GM19025 (cell line): Measurements from ENCODE around the gene L3MBTL2.
"Not testable (repeated sequence)": the region's sequence is repeated elsewhere in the genome, so short reads cannot be mapped to it uniquely, and the experiment has no call there.

Experiments
- ATAC-seq: cut with Tn5 transposase; IDR thresholded peaks from one replicate; pipeline ENCODE4 v1.9.1; 2021; ENCODE audit warnings: mild to moderate bottlenecking, low read depth, moderate library complexity; ENCODE audit not compliant: unreplicated experiment

The L3MBTL2 gene

DNA sequence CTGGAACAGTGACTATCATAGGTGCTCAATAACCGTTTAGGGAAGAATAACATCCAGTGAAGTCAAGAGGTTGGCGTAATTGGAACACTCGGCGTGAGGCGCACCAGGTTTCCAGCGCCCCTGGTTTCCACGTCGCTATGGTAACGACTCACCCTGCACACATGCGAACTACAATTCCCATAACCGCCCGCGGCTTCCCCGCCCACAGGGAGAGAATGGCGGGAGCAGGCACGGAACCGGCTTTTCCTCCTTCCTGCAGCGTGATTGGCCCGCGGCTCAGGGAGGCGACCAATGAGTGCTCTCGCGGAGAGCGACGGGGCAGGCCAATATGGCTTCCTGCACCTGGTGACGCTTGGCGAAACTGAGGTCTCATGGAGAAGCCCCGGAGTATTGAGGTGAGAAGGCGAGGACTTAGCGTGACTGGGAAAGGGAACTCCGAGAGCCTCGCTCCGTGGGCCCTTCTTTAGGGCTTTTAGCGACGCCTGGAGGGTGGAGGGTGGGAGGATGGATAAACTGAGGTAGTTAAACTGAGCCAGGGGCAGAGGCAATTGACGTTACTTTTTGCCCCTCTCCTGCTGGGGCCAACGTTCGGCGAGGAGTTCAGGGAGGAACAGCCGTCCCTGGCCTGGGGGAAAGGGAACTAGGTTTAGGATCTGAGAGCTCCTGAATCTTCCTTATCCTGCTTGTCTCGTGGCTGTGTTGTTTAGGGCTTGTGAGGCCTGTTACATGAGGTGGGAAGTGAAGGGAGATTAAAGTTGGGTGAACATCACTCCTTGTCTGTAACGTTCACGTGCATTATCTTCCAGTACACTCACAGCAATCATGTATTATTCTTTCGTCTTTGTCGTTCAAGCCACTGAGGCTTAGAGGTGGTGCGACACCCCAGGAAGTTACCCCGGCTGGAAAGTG lies at the start of gene L3MBTL2:
L3MBTL2 (plus strand) TSS at position 321 of the 909 bp plus-strand sequence; CDS start at position 372, 51 bp downstream.
- ATAC-seq, result peak; percentile 97

DNA sequence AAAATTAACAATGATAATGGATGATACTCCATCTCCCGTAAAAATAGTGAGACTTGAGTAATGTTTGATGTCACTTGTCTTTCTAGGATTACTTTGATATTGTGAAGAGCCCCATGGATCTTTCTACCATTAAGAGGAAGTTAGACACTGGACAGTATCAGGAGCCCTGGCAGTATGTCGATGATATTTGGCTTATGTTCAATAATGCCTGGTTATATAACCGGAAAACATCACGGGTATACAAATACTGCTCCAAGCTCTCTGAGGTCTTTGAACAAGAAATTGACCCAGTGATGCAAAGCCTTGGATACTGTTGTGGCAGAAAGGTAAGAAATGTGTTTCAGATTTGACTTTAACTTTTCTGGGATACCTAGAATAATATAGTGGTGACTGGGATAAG lies 48.0 kb upstream of the L3MBTL2 start:
- no peak for ATAC-seq

DNA sequence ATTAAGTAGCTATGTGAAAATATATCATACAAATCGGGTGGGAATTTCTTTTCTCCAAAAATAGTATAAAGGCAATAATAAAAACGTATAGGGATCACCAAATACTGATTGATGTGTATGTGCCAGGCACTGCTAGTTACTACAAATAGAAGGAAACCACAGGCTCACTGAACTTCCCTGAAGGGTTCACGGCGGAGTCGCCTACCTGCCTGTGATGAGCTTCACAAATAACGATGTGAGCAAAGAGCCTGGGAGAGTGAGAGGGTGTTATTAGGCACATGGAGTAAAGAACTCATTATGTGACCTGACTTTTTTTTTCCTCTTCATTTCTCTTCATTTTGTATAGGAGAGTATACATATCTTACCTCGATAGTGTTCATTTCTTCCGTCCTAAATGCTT lies 36.0 kb upstream of the L3MBTL2 start:
- no peak for ATAC-seq

DNA sequence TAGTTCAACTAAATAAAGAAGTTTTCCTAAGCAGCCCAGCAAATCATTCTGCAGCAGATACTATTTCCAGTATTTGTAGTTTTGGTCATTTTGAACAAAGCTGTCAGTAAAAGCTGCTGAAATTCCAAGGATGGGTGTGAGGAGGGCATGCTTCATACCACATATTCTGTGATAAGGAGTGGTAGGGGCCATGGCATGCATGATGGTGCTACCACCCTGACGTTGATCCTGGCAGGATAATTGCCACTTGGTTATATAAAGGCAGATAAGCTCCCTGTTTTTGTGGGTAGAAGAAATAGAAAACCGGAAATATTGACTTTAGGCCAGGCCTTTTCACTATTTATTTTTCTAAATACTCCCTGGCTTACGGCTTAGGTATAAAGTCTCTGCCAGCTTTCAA lies 33.1 kb upstream of the L3MBTL2 start:
- ATAC-seq, result no peak

DNA sequence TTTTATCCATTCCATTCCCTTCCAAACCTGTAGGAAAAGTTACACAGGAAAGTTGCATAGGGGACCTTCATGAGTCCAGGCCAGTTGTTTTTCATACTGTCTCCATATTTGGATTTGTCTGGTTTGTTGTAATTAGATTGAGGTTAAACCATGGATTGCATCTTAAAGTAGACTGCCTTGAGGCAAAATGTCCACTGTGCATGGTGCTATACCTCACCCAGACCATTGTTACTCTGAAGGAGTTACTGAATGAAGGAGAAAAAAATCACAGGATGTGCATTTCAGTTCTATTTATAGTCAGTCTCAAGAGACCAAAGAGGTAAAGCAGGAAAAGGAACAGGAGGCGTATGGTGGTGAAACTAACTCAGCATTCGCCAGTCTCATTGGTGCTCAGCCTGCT lies 29.6 kb upstream of the L3MBTL2 start:
- ATAC-seq, result no peak

DNA sequence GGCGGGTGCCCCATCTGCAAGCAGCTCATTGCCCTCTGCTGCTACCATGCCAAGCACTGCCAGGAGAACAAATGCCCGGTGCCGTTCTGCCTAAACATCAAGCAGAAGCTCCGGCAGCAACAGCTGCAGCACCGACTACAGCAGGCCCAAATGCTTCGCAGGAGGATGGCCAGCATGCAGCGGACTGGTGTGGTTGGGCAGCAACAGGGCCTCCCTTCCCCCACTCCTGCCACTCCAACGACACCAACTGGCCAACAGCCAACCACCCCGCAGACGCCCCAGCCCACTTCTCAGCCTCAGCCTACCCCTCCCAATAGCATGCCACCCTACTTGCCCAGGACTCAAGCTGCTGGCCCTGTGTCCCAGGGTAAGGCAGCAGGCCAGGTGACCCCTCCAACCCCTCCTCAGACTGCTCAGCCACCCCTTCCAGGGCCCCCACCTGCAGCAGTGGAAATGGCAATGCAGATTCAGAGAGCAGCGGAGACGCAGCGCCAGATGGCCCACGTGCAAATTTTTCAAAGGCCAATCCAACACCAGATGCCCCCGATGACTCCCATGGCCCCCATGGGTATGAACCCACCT lies 28.0 kb upstream of the L3MBTL2 start:
- ATAC-seq, result no peak

DNA sequence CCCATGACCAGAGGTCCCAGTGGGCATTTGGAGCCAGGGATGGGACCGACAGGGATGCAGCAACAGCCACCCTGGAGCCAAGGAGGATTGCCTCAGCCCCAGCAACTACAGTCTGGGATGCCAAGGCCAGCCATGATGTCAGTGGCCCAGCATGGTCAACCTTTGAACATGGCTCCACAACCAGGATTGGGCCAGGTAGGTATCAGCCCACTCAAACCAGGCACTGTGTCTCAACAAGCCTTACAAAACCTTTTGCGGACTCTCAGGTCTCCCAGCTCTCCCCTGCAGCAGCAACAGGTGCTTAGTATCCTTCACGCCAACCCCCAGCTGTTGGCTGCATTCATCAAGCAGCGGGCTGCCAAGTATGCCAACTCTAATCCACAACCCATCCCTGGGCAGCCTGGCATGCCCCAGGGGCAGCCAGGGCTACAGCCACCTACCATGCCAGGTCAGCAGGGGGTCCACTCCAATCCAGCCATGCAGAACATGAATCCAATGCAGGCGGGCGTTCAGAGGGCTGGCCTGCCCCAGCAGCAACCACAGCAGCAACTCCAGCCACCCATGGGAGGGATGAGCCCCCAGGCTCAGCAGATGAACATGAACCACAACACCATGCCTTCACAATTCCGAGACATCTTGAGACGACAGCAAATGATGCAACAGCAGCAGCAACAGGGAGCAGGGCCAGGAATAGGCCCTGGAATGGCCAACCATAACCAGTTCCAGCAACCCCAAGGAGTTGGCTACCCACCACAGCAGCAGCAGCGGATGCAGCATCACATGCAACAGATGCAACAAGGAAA lies 27.3 kb upstream of the L3MBTL2 start:
- no peak for ATAC-seq

DNA sequence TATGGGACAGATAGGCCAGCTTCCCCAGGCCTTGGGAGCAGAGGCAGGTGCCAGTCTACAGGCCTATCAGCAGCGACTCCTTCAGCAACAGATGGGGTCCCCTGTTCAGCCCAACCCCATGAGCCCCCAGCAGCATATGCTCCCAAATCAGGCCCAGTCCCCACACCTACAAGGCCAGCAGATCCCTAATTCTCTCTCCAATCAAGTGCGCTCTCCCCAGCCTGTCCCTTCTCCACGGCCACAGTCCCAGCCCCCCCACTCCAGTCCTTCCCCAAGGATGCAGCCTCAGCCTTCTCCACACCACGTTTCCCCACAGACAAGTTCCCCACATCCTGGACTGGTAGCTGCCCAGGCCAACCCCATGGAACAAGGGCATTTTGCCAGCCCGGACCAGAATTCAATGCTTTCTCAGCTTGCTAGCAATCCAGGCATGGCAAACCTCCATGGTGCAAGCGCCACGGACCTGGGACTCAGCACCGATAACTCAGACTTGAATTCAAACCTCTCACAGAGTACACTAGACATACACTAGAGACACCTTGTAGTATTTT lies 26.6 kb upstream of the L3MBTL2 start:
- ATAC-seq, result no peak

DNA sequence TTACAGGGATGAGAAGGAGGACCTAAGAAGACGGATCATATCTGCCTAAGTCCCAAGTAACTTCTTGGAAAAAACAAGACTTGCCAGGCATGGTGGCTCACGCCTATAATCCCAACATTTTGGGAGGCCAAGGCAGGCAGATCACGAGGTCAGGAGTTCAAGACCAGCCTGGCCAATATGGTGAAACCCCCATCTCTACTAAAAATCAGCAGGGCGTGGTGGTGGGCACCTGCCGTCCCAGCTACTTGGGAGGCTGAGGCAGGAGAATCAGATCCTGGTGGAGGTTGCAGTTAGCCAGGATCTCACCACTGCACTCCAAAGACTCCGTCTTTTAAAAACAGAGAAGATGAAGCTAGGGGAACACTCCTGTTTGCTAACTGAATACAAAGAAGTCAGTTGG lies 24.8 kb upstream of the L3MBTL2 start:
- ATAC-seq, result not testable (repeated sequence)

DNA sequence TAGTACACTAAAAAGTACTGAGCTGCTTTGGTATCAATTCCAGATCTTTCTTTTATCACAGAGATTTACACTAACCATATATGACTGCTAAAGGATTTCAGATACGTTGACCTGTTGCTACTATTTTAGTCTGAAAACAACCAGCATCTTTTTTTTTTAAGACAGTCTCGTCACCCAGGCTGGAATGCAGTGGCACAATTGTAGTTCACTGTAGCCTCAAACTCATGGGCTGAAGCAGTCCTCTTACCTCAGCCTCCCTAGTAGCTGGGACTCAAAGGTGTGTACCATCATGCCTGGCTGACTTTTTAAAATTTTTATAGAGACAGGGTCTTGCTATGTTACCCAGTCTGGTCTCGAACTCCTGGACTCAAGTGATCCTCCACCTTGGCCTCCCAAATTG lies 24.2 kb upstream of the L3MBTL2 start:
- no peak for ATAC-seq

DNA sequence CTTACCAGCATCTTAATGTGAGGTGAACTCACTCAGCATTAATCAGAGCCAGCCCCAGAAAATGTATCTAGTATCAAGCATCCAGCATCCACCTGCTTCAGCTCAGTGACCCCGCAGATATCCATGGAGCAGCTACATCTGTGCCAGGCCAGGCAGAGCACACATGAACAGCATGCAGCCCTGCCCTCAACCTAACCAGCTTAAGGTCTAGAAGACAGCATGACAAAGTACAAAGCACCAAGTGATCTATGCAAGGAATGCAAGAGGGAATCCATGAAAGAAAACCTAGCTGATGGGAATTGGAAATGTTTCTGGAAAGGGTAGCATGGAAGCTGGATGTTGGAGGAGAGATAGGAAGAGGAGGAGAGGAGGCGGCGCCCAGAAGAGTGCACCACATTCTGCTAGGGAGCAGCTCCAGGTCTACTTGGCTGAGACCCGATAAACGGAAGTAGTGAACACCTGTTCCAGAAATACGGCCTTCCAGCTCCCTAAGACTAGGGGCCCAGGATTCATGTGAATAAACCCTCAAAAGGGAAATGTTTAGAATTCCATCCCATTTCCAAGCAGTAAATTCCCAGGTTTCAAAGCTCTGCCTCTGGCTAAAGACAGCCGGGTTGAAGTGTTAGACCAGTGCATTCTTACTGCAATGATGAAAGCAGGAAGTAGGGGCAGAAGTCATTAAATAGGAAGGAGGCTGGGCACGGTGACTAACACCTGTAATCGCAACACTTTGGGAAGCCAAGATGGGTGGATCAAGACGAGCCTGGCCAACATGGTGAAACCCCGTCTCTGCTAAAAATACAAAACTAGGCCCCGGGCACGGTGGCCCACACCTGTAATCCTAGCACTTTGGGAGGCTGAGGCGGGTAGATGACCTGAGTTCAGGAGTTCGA lies 23.5 kb upstream of the L3MBTL2 start:
- no peak for ATAC-seq

DNA sequence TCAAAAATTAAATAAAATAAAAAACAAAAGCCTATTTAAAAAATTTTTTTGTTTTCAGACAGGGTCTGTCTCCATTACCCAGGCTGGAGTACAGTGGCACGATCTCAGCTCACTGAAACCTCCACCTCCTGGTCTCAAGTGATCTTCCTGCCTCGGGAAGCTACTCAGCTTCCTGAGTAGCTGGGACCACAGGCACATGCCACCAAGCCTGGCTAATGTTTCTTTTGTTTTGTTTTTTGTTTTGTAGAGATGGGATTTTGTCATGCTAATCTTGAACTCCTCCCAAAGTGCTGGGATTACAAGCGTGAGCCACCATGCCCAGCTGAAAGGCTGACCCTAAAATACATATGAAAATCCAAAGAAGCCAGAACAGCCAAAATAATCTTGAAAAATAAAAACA lies 20.4 kb upstream of the L3MBTL2 start:
- no peak for ATAC-seq

DNA sequence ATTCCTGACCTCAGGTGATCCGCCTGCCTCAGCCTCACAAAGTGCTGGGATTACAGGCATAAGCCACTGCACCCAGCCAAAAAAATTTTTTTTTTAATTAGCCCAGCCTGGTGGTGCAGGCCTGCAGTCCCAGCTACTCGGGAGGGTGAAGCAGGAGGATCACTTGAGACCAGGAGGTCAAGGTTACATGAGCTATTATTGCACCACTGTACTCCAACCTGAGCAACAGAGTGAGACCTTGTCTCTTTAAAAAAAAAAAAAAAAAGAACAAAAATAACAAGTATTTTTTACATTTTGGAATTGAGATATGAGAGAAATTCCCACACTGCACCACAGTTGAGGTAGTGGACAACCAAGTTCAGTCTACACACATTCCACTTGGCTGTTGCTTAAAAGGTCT lies 13.6 kb upstream of the L3MBTL2 start:
- no peak for ATAC-seq

DNA sequence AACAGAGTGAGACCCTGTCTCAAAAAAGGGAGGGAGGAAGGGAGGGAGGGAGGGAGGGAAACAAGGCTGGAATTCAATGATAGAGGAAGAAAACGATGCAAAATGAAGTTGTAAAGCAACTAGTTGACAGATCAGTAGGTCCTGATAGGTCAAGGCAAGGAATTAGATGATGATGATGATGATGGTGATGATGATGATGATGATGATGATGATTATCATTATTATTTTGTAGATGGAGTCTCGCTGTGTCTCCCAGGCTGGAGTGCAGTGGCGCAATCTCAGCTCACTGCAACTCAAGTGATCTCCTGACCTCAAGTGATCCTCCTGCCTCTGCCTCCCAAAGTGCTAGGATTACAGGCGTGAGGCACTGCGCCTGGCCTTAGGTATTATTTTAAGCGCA lies 11.3 kb upstream of the L3MBTL2 start:
- no peak for ATAC-seq

DNA sequence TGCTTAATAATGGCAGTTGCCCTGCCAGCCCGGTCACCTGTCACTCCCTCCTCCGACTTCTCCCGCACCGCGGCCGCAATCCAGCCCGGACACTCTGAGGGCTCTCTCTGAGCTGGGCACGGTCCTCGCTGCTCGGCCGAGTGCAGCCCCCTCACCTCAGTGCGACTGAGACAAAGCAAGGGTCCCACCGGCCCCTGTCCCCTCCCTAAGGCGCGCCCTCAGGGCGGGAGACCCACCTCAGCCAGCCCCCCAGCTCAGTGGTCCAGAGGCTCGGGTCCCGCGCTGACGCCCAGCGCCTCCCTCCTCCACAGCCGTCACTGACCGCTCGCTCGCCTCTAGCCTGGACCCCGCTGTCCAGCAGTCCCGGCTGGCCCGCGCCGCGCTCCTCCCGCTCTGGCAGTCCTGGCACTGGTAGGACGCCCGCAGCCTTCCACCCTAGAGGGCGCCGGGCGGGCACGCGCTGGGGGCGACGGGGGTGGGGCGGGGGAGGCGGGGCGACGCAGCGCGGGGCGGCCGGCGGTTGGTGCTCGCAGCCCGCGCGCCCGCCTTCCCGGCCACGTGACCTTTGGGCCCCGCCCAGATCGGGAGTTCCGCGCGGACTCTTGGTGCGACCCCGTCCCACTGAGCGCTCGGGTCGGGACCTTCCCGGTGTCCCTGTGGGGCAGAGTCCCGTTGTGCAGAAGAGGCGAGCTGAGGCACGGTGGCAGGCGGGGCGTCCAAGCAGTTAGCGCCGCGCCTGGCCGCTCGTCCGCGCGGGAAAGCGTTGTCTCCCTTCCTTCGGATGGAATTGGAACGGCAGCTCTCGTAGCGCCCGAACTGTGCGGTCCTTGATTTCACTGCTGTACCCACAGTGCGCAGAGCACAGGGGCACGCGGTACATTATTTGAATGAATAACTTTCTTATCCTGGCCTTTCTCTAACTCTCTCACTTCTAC lies 7.8 kb upstream of the L3MBTL2 start:
- peak; percentile 91 for ATAC-seq

DNA sequence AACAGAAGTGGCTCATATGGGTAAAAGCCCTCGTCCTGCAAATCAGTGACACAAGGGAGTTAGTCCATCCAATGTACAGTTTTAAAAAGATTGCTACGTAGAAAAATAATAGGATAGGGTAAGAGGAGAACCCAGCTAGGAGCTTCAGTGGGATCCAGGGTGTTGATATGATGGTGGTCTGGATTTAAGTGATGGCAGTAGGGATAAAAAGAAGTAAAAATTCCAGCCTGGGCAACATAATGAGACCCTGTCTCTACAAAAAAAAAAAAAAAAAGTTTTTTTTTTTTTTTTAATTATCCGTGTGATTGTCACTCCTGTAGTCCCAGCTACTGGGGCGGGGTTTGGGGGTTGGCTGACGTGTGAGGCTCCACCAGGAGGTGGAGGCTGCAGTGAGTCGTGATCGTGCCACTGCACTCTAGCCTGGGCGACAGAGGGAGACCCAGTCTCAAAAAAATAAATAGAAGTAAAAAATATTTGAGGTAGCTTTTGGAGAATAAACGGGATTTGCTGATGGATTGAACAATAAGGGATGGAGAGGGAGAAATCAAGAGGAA lies 7.0 kb upstream of the L3MBTL2 start:
- ATAC-seq, result no peak

DNA sequence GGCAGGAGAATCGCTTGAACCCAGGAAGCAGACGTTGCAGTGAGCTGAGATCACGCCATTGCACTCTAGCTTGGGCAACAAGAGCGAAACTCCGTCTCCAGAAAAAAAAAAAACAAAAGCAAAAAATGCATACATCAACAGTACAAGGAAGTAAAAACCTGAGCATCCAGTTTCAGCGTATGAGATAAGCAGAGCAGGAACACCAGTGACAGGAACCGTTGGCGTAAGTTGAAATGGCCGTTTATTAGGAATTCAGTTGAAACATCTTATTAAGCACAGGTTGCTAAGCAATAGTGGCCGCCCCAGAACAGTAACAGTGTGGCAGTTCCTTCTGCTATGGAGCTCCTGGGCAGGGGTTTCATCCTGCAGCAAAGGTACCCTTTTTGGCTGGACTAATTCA lies 4.0 kb upstream of the L3MBTL2 start:
- ATAC-seq, result no peak

DNA sequence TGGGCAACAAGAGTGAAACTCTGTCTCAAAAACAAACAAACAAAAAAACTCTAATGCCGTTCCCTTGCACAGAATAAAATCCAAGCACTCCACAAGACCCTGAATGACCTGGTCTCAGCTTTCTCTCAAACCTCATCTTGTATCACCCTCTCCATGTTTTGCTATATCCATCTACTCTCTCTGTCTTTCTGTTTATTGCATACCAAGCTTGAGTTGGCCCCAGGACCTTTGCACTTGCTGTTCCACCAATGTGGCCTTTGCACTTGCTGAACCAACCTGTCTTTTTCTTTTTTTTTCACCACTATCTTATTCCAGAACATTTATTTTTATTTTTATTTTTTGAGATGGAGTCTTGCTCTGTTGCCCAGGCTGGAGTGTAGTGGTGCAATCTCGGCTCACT lies 2.0 kb upstream of the L3MBTL2 start:
- ATAC-seq, result no peak

DNA sequence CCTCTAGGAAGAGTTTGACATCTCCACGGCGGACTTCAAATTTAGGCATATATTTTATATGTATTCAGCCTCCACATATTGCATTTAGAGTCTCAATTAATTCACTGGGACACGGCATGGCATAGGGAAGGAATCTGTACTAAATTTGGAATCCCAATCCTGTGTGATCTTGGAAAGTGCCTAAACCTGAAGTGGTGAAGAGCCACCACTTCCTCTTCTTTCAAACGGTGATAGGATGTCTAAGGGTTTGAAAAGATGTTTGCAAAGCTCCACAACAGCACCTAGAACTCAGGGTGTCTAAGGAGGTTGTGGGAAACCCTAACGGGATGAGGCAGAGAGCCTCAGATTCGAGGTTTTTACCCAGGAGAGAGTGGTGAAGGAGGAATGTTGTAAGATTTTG lies 1.0 kb upstream of the L3MBTL2 start:
- no peak for ATAC-seq
